ENCODE measurements around the gene SYDE1. TPM values are rescaled to one million over a fixed set of nuclear protein-coding genes. Genes with fewer than 3 reads are reported as not detected.

SYDE1 gene
- total and polyA plus RNA-seq, 4 donors: 0.72 to 4.2 (median 3.7) TPM

GRCh38 chr19:15122331-15123030 lies 15.3 kb downstream of the SYDE1 start:
- 97% methylated on average over 21 of the region's 21 CpGs for WGBS
- peaks cover 23 to 46% (median 30%) of the 10 kb centered on the region in 4 donors for H3K36me3 ChIP-seq (ENCODE audit: control insufficient read depth in 4 of 4, insufficient read depth in 3 of 4, low read depth in 1 of 4, low read length in 3 of 4)
- no peak for TF ChIP-seq MAX (IDR thresholded peaks at IDR 0.05)
- no peak for TF ChIP-seq FOXA2 (IDR thresholded peaks at IDR 0.05)
- TF ChIP-seq RXRA (IDR thresholded peaks at IDR 0.05): no peak
- no peak for TF ChIP-seq FOXA1 (IDR thresholded peaks at IDR 0.05)
- TF ChIP-seq NR2F2 (IDR thresholded peaks at IDR 0.05): no peak
- TF ChIP-seq RAD21 (IDR thresholded peaks at IDR 0.05): no peak
- no peak for TF ChIP-seq HNF4G (IDR thresholded peaks at IDR 0.05)
- no peak for TF ChIP-seq ATF3 (IDR thresholded peaks at IDR 0.05)
- TF ChIP-seq CTCF (IDR thresholded peaks at IDR 0.05; ENCODE audit: low read depth, low read length, missing input control): no peak
- no peak for TF ChIP-seq JUND (IDR thresholded peaks at IDR 0.05)
- TF ChIP-seq YY1 (IDR thresholded peaks at IDR 0.05): no peak
- TF ChIP-seq TAF1 (conservative IDR thresholded peaks at IDR 0.05): no peak
- TF ChIP-seq ZBTB33 (IDR thresholded peaks at IDR 0.05): no peak
- no peak for TF ChIP-seq GABPA (IDR thresholded peaks at IDR 0.05 in 1 of 2, conservative IDR thresholded peaks at IDR 0.05 in 1 of 2)
- no peak for TF ChIP-seq SP1 (IDR thresholded peaks at IDR 0.05)
- no peak for TF ChIP-seq REST (IDR thresholded peaks at IDR 0.05)
- H3K9ac ChIP-seq (ENCODE audit: low read depth in 1 of 2, low read length in 2 of 2): no peak overlapping the region
- H3K4me3 ChIP-seq (ENCODE audit: low read depth in 1 of 3, low read length in 3 of 3): no peak overlapping the region
- no peak for DNase-seq (ENCODE audit: low spot score)
- H3K27me3 ChIP-seq (ENCODE audit: control insufficient read depth in 4 of 4, insufficient read depth in 4 of 4, low read length in 3 of 4): no peaks in the 10 kb centered on the region
- no peak overlapping the region for H3K27ac ChIP-seq (ENCODE audit: low read depth in 1 of 2, low read length in 2 of 2)
- no peaks in the 10 kb centered on the region for H3K9me3 ChIP-seq (ENCODE audit: control insufficient read depth in 4 of 4, low read length in 3 of 4)
- H3K4me1 ChIP-seq (ENCODE audit: control insufficient read depth in 4 of 4, insufficient read depth in 4 of 4, low read length in 3 of 4): peaks cover 0 to 21% (median 16%) of the 10 kb centered on the region in 4 donors
